IPS-15b (cell line): Measurements from ENCODE around the gene GSTCD.
"Not testable (repeated sequence)": the region's sequence is repeated elsewhere in the genome, so short reads cannot be mapped to it uniquely, and the experiment has no call there.

Source experiments
- H3K27me3 ChIP-seq: one replicate; pipeline ENCODE4 v1.6.1; 2013; ENCODE audit warnings: low read length; ENCODE audit not compliant: control insufficient read depth, insufficient read depth
- H3K36me3 ChIP-seq: one replicate; pipeline ENCODE4 v1.6.1; 2013; ENCODE audit warnings: low read length; ENCODE audit not compliant: control insufficient read depth, insufficient read depth
- H3K4me1 ChIP-seq: one replicate; pipeline ENCODE4 v1.6.1; 2013; ENCODE audit warnings: mild to moderate bottlenecking, low read length; ENCODE audit not compliant: control insufficient read depth, insufficient read depth
- H3K4me3 ChIP-seq: one replicate; pipeline ENCODE4 v1.5.1; 2013; ENCODE audit warnings: low read depth, low read length
- H3K9ac ChIP-seq: one replicate; pipeline ENCODE4 v1.6.1; 2013; ENCODE audit warnings: low read depth, mild to moderate bottlenecking, low read length
- H3K9me3 ChIP-seq: one replicate; pipeline ENCODE4 v1.6.1; 2013; ENCODE audit warnings: mild to moderate bottlenecking, low read length; ENCODE audit not compliant: control insufficient read depth, insufficient read depth

GSTCD gene

GRCh38 chr4:105719204-105719603 is 10.6 kb downstream of the GSTCD start:
- H3K36me3 ChIP-seq: no peaks in the 10 kb centered on the region
- H3K4me3 ChIP-seq: no peak overlapping the region
- H3K27me3 ChIP-seq: no peaks in the 10 kb centered on the region
- no peaks in the 10 kb centered on the region for H3K4me1 ChIP-seq
- H3K9ac ChIP-seq: no peak overlapping the region
- H3K9me3 ChIP-seq: no peaks in the 10 kb centered on the region

- Histone ChIP-seq H3K36me3 (peaks cover 4% of the 10 kb centered on the region), H3K4me3 (no peak overlapping the region), H3K9ac (no peak overlapping the region), H3K9me3 (no peaks in the 10 kb centered on the region), H3K27me3 (no peaks in the 10 kb centered on the region), H3K4me1 (no peaks in the 10 kb centered on the region)
These were observed 17.0 kb downstream of the GSTCD start for GRCh38 chr4:105725623-105726022.

- not testable (repeated sequence) for H3K36me3 ChIP-seq, H3K4me1 ChIP-seq, H3K27me3 ChIP-seq, H3K9me3 ChIP-seq, H3K4me3 ChIP-seq, H3K9ac ChIP-seq
These were observed 21.3 kb downstream of the GSTCD start for GRCh38 chr4:105729895-105730294.

GRCh38 chr4:105735217-105735616 is 26.6 kb downstream of the GSTCD start:
- H3K36me3 ChIP-seq, H3K4me3 ChIP-seq, H3K27me3 ChIP-seq, H3K4me1 ChIP-seq, H3K9me3 ChIP-seq, H3K9ac ChIP-seq: not testable (repeated sequence)

GRCh38 chr4:105741548-105741947 is 33.0 kb downstream of the GSTCD start:
- Histone ChIP-seq H3K36me3 (no peaks in the 10 kb centered on the region), H3K9ac (no peak overlapping the region), H3K9me3 (no peaks in the 10 kb centered on the region), H3K4me3 (no peak overlapping the region), H3K4me1 (no peaks in the 10 kb centered on the region), H3K27me3 (no peaks in the 10 kb centered on the region)

- no peaks in the 10 kb centered on the region for H3K27me3 ChIP-seq
- no peak overlapping the region for H3K9ac ChIP-seq
- H3K4me3 ChIP-seq: no peak overlapping the region
- H3K9me3 ChIP-seq: no peaks in the 10 kb centered on the region
- H3K36me3 ChIP-seq: no peaks in the 10 kb centered on the region
- no peaks in the 10 kb centered on the region for H3K4me1 ChIP-seq
These were observed 39.6 kb downstream of the GSTCD start for GRCh38 chr4:105748222-105748621.

- Histone ChIP-seq H3K36me3 (no peaks in the 10 kb centered on the region), H3K4me1 (no peaks in the 10 kb centered on the region), H3K9me3 (no peaks in the 10 kb centered on the region), H3K4me3 (no peak overlapping the region), H3K27me3 (no peaks in the 10 kb centered on the region), H3K9ac (no peak overlapping the region)
These were observed 43.2 kb downstream of the GSTCD start for GRCh38 chr4:105751718-105752299.

- H3K36me3 ChIP-seq: no peaks in the 10 kb centered on the region
- no peak overlapping the region for H3K9ac ChIP-seq
- no peaks in the 10 kb centered on the region for H3K4me1 ChIP-seq
- H3K9me3 ChIP-seq: no peaks in the 10 kb centered on the region
- no peaks in the 10 kb centered on the region for H3K27me3 ChIP-seq
- no peak overlapping the region for H3K4me3 ChIP-seq
These were observed 44.8 kb downstream of the GSTCD start for GRCh38 chr4:105753361-105753760.

- no peaks in the 10 kb centered on the region for H3K4me1 ChIP-seq
- H3K9ac ChIP-seq: no peak overlapping the region
- no peaks in the 10 kb centered on the region for H3K9me3 ChIP-seq
- no peaks in the 10 kb centered on the region for H3K27me3 ChIP-seq
- H3K36me3 ChIP-seq: no peaks in the 10 kb centered on the region
- no peak overlapping the region for H3K4me3 ChIP-seq
These were observed 46.8 kb downstream of the GSTCD start for GRCh38 chr4:105755375-105755774.

- Histone ChIP-seq H3K4me1 (no peaks in the 10 kb centered on the region), H3K36me3 (no peaks in the 10 kb centered on the region), H3K27me3 (no peaks in the 10 kb centered on the region), H3K4me3 (no peak overlapping the region), H3K9me3 (no peaks in the 10 kb centered on the region), H3K9ac (no peak overlapping the region)
These were observed 50.4 kb downstream of the GSTCD start for GRCh38 chr4:105758958-105759357.

- Histone ChIP-seq H3K4me3 (no peak overlapping the region), H3K27me3 (no peaks in the 10 kb centered on the region), H3K9ac (no peak overlapping the region), H3K36me3 (no peaks in the 10 kb centered on the region), H3K4me1 (no peaks in the 10 kb centered on the region), H3K9me3 (no peaks in the 10 kb centered on the region)
These were observed 57.3 kb downstream of the GSTCD start for GRCh38 chr4:105765690-105766407.

- Histone ChIP-seq H3K9me3 (no peaks in the 10 kb centered on the region), H3K36me3 (no peaks in the 10 kb centered on the region), H3K9ac (no peak overlapping the region), H3K4me3 (no peak overlapping the region), H3K27me3 (no peaks in the 10 kb centered on the region), H3K4me1 (no peaks in the 10 kb centered on the region)
These were observed 59.0 kb downstream of the GSTCD start for GRCh38 chr4:105767579-105767978.
